ENCODE results near the gene SLC2A2.

DNA sequence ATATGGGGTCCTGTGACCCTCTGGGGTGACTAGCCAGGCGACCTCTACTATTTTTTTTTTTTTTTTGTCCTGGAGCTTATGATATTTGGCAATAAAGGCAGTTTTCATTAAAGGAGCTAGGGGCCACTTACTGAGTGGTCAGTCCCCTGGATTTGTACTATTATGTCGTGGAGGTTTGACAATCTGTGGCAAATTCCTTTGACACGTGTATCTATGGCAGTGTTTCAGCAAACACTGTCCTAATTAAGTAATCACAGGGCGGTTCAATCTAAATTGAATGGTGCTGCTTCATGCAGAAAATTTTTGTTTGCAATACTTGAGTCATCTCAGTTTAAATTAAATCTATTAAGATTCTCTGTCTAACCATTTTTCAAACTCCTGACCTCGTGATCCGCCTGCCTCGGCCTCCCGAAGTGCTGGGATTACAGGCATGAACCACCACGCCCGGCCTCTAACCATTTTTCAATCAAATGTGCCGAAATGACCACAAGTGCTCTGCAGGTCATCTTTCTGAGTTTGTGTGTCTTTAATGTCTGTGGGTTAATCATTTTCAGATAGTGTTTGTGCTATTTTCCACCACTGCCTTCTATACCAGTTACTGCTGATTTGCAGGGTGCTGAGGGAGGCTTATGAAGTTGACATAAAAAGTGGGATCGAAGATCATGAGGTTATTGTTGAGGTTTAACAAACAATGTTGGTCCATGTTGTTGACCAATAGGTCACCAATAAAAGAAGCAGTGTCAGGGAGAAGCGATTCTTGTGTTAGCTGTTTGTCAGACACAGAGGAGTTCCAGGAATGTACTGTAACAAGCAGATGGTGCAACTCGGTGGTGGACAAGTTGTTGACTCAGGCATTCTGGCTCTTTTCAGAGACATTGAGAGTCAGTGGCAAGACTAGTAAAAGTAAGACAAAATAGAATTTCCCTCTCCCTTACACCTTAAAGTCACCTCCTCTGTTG lies 18.6 kb upstream of the SLC2A2 start:
- TF ChIP-seq, protein P1, sequence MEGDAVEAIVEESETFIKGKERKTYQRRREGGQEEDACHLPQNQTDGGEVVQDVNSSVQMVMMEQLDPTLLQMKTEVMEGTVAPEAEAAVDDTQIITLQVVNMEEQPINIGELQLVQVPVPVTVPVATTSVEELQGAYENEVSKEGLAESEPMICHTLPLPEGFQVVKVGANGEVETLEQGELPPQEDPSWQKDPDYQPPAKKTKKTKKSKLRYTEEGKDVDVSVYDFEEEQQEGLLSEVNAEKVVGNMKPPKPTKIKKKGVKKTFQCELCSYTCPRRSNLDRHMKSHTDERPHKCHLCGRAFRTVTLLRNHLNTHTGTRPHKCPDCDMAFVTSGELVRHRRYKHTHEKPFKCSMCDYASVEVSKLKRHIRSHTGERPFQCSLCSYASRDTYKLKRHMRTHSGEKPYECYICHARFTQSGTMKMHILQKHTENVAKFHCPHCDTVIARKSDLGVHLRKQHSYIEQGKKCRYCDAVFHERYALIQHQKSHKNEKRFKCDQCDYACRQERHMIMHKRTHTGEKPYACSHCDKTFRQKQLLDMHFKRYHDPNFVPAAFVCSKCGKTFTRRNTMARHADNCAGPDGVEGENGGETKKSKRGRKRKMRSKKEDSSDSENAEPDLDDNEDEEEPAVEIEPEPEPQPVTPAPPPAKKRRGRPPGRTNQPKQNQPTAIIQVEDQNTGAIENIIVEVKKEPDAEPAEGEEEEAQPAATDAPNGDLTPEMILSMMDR (IDR thresholded peaks at IDR 0.05) = no peak
- TF ChIP-seq CREB1 (CRISPR knock-in tag; IDR thresholded peaks at IDR 0.05) = no peak
- no peak for TF ChIP-seq ZBTB21 (CRISPR knock-in tag; IDR thresholded peaks at IDR 0.05; ENCODE audit: borderline replicate concordance)
- TF ChIP-seq, protein P2, sequence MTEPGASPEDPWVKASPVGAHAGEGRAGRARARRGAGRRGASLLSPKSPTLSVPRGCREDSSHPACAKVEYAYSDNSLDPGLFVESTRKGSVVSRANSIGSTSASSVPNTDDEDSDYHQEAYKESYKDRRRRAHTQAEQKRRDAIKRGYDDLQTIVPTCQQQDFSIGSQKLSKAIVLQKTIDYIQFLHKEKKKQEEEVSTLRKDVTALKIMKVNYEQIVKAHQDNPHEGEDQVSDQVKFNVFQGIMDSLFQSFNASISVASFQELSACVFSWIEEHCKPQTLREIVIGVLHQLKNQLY (CRISPR knock-in tag; IDR thresholded peaks at IDR 0.05) = no peak
- TF ChIP-seq, protein P3, sequence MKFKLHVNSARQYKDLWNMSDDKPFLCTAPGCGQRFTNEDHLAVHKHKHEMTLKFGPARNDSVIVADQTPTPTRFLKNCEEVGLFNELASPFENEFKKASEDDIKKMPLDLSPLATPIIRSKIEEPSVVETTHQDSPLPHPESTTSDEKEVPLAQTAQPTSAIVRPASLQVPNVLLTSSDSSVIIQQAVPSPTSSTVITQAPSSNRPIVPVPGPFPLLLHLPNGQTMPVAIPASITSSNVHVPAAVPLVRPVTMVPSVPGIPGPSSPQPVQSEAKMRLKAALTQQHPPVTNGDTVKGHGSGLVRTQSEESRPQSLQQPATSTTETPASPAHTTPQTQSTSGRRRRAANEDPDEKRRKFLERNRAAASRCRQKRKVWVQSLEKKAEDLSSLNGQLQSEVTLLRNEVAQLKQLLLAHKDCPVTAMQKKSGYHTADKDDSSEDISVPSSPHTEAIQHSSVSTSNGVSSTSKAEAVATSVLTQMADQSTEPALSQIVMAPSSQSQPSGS (CRISPR knock-in tag; IDR thresholded peaks at IDR 0.05; ENCODE audit: borderline replicate concordance, low read depth) = no peak
- TF ChIP-seq SP1 (CRISPR knock-in tag; conservative IDR thresholded peaks at IDR 0.05) = no peak
- TF ChIP-seq, protein P4, sequence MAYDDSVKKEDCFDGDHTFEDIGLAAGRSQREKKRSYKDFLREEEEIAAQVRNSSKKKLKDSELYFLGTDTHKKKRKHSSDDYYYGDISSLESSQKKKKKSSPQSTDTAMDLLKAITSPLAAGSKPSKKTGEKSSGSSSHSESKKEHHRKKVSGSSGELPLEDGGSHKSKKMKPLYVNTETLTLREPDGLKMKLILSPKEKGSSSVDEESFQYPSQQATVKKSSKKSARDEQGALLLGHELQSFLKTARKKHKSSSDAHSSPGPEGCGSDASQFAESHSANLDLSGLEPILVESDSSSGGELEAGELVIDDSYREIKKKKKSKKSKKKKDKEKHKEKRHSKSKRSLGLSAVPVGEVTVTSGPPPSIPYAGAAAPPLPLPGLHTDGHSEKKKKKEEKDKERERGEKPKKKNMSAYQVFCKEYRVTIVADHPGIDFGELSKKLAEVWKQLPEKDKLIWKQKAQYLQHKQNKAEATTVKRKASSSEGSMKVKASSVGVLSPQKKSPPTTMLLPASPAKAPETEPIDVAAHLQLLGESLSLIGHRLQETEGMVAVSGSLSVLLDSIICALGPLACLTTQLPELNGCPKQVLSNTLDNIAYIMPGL (CRISPR knock-in tag; IDR thresholded peaks at IDR 0.05) = no peak
